Neural cell (in vitro differentiated cells): ENCODE measurements around the gene HSPB1.

Experiments used
- EP300 ChIP-seq: fragments of 450-650 bp; conservative IDR thresholded peaks from 2 replicates; pipeline ENCODE4 v1.6.1; 2014; ENCODE audit warnings: antibody characterized with exemption, mild to moderate bottlenecking, moderate library complexity; ENCODE audit not compliant: poor library complexity, severe bottlenecking
- EZH2 ChIP-seq: fragments of 200-600, 300-800 bp; shearing (Covaris generic), sonication (generic); IDR thresholded peaks from 2 replicates; pipeline ENCODE4 v1.6.1; 2014; ENCODE audit warnings: antibody characterized with exemption, low read length, borderline replicate concordance, mild to moderate bottlenecking; ENCODE audit not compliant: insufficient read depth, poor library complexity, severe bottlenecking
- MXI1 ChIP-seq: fragments of 450-650 bp; conservative IDR thresholded peaks from 2 replicates; pipeline ENCODE4 v1.6.1; 2014; ENCODE audit warnings: antibody characterized with exemption, mild to moderate bottlenecking; ENCODE audit not compliant: poor library complexity, severe bottlenecking
- TAF1 ChIP-seq: IDR thresholded peaks from 2 replicates; pipeline ENCODE4 v1.6.1; 2012; ENCODE audit warnings: low read depth
- TF ChIP-seq, protein P1 (sequence below): fragments of 450-650 bp; IDR thresholded peaks from 2 replicates; pipeline ENCODE4 v1.5.1; 2014; ENCODE audit warnings: antibody characterized with exemption, mild to moderate bottlenecking, moderate library complexity; ENCODE audit not compliant: poor library complexity, severe bottlenecking

DNA sequence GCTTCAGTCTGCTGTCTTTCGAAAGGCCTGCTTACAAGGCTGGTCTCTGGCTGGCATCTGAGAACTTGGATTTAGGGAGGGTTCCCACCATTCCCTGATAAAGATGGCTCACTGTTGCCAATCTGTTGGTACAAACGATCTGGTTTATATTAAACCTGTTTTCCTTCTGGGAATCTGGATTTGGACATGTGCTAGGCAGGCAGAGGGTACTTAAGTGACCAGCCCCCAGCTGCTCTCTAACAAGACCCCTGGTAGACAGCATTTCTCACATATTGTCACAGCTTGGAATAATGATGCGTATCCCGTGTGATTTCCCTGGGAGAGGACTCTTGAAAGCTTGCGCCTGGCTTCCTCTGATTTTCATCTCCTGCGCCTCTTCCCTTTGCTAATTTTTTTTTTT is 34.7 kb downstream of the HSPB1 start:
- TF ChIP-seq, protein P1, sequence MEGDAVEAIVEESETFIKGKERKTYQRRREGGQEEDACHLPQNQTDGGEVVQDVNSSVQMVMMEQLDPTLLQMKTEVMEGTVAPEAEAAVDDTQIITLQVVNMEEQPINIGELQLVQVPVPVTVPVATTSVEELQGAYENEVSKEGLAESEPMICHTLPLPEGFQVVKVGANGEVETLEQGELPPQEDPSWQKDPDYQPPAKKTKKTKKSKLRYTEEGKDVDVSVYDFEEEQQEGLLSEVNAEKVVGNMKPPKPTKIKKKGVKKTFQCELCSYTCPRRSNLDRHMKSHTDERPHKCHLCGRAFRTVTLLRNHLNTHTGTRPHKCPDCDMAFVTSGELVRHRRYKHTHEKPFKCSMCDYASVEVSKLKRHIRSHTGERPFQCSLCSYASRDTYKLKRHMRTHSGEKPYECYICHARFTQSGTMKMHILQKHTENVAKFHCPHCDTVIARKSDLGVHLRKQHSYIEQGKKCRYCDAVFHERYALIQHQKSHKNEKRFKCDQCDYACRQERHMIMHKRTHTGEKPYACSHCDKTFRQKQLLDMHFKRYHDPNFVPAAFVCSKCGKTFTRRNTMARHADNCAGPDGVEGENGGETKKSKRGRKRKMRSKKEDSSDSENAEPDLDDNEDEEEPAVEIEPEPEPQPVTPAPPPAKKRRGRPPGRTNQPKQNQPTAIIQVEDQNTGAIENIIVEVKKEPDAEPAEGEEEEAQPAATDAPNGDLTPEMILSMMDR, result no peak
- TF ChIP-seq MXI1 (no peak), EP300 (no peak), TAF1 (no peak), EZH2 (no peak)
